ENCODE results near the gene PKIG.

- TF ChIP-seq, protein P1, sequence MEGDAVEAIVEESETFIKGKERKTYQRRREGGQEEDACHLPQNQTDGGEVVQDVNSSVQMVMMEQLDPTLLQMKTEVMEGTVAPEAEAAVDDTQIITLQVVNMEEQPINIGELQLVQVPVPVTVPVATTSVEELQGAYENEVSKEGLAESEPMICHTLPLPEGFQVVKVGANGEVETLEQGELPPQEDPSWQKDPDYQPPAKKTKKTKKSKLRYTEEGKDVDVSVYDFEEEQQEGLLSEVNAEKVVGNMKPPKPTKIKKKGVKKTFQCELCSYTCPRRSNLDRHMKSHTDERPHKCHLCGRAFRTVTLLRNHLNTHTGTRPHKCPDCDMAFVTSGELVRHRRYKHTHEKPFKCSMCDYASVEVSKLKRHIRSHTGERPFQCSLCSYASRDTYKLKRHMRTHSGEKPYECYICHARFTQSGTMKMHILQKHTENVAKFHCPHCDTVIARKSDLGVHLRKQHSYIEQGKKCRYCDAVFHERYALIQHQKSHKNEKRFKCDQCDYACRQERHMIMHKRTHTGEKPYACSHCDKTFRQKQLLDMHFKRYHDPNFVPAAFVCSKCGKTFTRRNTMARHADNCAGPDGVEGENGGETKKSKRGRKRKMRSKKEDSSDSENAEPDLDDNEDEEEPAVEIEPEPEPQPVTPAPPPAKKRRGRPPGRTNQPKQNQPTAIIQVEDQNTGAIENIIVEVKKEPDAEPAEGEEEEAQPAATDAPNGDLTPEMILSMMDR (IDR thresholded peaks at IDR 0.05) = no peak
- TF ChIP-seq POLR2A (IDR thresholded peaks at IDR 0.05) (no peak), POLR2AphosphoS5 (IDR thresholded peaks at IDR 0.05) (no peak), EP300 (IDR thresholded peaks at IDR 0.05) (no peak)
Observed at GRCh38 chr20:44549123-44549522, 33.3 kb upstream of the PKIG start.

Data from sigmoid colon (tissue), 4 donors.